MCF 10A (cell line): ENCODE results near the gene LTB4R. TPM values are rescaled to one million over a fixed set of nuclear protein-coding genes. Genes with fewer than 3 reads are reported as not detected.

Source experiments
- BruUV-seq: library from RNA; stranded (reverse); fragments of 400-500 nt; replicated peaks from 2 replicates; lab custom pipeline; 2021; lab: Mats Ljungman, UMichigan
- CTCF ChIA-PET: fragments of 300-600 bp; sonication (Branson Sonifier 250); formaldehyde crosslinking; extraction: SDS; loops from one replicate; lab custom pipeline; 2021; ENCODE audit warnings: antibody characterized with exemption, inconsistent platforms; lab: Yijun Ruan, JAX
- POLR2A ChIA-PET: fragments of 300-600, 350-650 bp; sonication (Branson Sonifier 250); formaldehyde crosslinking; extraction: SDS; loops from one replicate; lab custom pipeline; 2020; ENCODE audit warnings: antibody characterized with exemption, inconsistent platforms; lab: Yijun Ruan, JAX
- DNase-seq: peaks from one replicate; pipeline ENCODE4 v3.0.0-alpha.2; 2018; ENCODE audit not compliant: unreplicated experiment
- H3K27ac Mint-ChIP-seq: one replicate; pipeline ENCODE4 v1.8.0; 2022; ENCODE audit warnings: mild to moderate bottlenecking, low read depth, mixed read lengths; ENCODE audit not compliant: unreplicated experiment
- H3K27me3 Mint-ChIP-seq: one replicate; pipeline ENCODE4 v1.8.0; 2022; ENCODE audit warnings: mixed read lengths; ENCODE audit not compliant: insufficient read depth, unreplicated experiment
- H3K36me3 Mint-ChIP-seq: one replicate; pipeline ENCODE4 v1.8.0; 2022; ENCODE audit warnings: mild to moderate bottlenecking, moderate library complexity, mixed read lengths; ENCODE audit not compliant: insufficient read depth, unreplicated experiment
- H3K4me1 Mint-ChIP-seq: one replicate; pipeline ENCODE4 v1.8.0; 2022; ENCODE audit warnings: mixed read lengths; ENCODE audit not compliant: insufficient read depth, unreplicated experiment
- H3K4me3 Mint-ChIP-seq: one replicate; pipeline ENCODE4 v1.8.0; 2022; ENCODE audit warnings: mild to moderate bottlenecking, moderate library complexity, mixed read lengths; ENCODE audit not compliant: unreplicated experiment
- H3K9me3 Mint-ChIP-seq: one replicate; pipeline ENCODE4 v1.8.0; 2022; ENCODE audit warnings: mixed read lengths; ENCODE audit not compliant: unreplicated experiment
- CTCF ChIP-seq: fragments of 200-600 bp; IDR thresholded peaks from one replicate; pipeline ENCODE4 v1.8.0; 2022; ENCODE audit warnings: antibody characterized with exemption, mild to moderate bottlenecking; ENCODE audit not compliant: unreplicated experiment
- intact Hi-C: fragments of 100-400 bp; cut with micrococcal nuclease; formaldehyde crosslinking; loops from 2 replicates; pipeline ENCODE4 v1.14.1; 2022
- total RNA-seq: library from RNA; stranded (reverse); gene quantifications from 2 replicates; pipeline ENCODE4 v1.2.3, GENCODE V29; 2022

LTB4R gene
- total RNA-seq, 1 experiment from 2014 or later, result 15.8 TPM

- ChIA-PET CTCF (interaction anchor here (0.6 to 1.8 kb wide), 6 partner anchors 10 to 187 kb away, joined by 3 to 8 read pairs (median 4); no protein-coding TSS in a partner anchor), POLR2A (interaction anchor here (0.6 to 1.4 kb wide), 3 partner anchors 69 to 210 kb away, joined by 3 read pairs; partner anchors contain the start of genes CBLN3, KHNYN and PSME2)
- Mint-ChIP-seq H3K4me3 (no peak overlapping the region), H3K27me3 (no peaks in the 10 kb centered on the region), H3K36me3 (no peaks in the 10 kb centered on the region), H3K9me3 (no peaks in the 10 kb centered on the region), H3K4me1 (peaks cover 18% of the 10 kb centered on the region), H3K27ac (no peak overlapping the region)
- no TSS peak for BruUV-seq
- intact Hi-C loops, result no loop called here
- TF ChIP-seq CTCF, result no peak
- DNase-seq, result no peak
Observed at GRCh38 chr14:24356208-24356607, 44.9 kb downstream of the LTB4R start.

GRCh38 chr14:24360281-24360680 lies 49.0 kb downstream of the LTB4R start:
- no TSS peak for BruUV-seq
- intact Hi-C loops, result no loop called here
- CTCF ChIA-PET, result interaction anchor here (0.7 to 4.0 kb wide), 4 partner anchors 11 to 71 kb away, joined by 3 to 31 read pairs (median 4); partner anchors contain the start of gene KHNYN
- H3K4me3 Mint-ChIP-seq, result no peak overlapping the region
- no peak overlapping the region for H3K27ac Mint-ChIP-seq
- peaks cover 6% of the 10 kb centered on the region for H3K4me1 Mint-ChIP-seq
- no peak for TF ChIP-seq CTCF
- no peak for DNase-seq
- H3K27me3 Mint-ChIP-seq, result no peaks in the 10 kb centered on the region
- H3K9me3 Mint-ChIP-seq, result no peaks in the 10 kb centered on the region
- POLR2A ChIA-PET, result interaction anchor here (0.6 to 1.0 kb wide), 2 partner anchors 67 to 71 kb away, joined by 3 to 4 read pairs; no protein-coding TSS in a partner anchor
- H3K36me3 Mint-ChIP-seq, result no peaks in the 10 kb centered on the region

GRCh38 chr14:24361326-24361725 lies 50.0 kb downstream of the LTB4R start:
- Mint-ChIP-seq H3K4me1 (peaks cover 14% of the 10 kb centered on the region), H3K36me3 (no peaks in the 10 kb centered on the region), H3K9me3 (no peaks in the 10 kb centered on the region), H3K27me3 (no peaks in the 10 kb centered on the region), H3K4me3 (no peak overlapping the region), H3K27ac (no peak overlapping the region)
- POLR2A ChIA-PET, result interaction anchor here (1.0 to 1.5 kb wide), 6 partner anchors 9 to 81 kb away, joined by 3 to 7 read pairs (median 3); partner anchors contain the start of gene SDR39U1
- TF ChIP-seq CTCF, result no peak
- no TSS peak for BruUV-seq
- no peak for DNase-seq
- intact Hi-C loops, result no loop called here
- CTCF ChIA-PET, result interaction anchor here (0.6 to 4.0 kb wide), 8 partner anchors 9 to 209 kb away, joined by 3 to 31 read pairs (median 12); partner anchors contain the start of genes ADCY4, CIDEB and KHNYN

- intact Hi-C loops, result no loop called here
- ChIA-PET POLR2A (interaction anchor here (0.7 to 1.5 kb wide), 6 partner anchors 11 to 80 kb away, joined by 3 to 7 read pairs (median 3); partner anchors contain the start of genes DHRS1, NOP9 and SDR39U1), CTCF (interaction anchor here (0.5 to 4.0 kb wide), 10 partner anchors 9 to 1764 kb away, joined by 3 to 31 read pairs (median 10); partner anchors contain the start of genes ADCY4, CIDEB and KHNYN)
- peaks cover 7% of the 10 kb centered on the region for H3K36me3 Mint-ChIP-seq
- H3K9me3 Mint-ChIP-seq, result no peaks in the 10 kb centered on the region
- H3K4me1 Mint-ChIP-seq, result peaks cover 22% of the 10 kb centered on the region
- no TSS peak for BruUV-seq
- H3K27ac Mint-ChIP-seq, result no peak overlapping the region
- H3K4me3 Mint-ChIP-seq, result no peak overlapping the region
- no peak for TF ChIP-seq CTCF
- no peaks in the 10 kb centered on the region for H3K27me3 Mint-ChIP-seq
- no peak for DNase-seq
Observed at GRCh38 chr14:24362241-24362960, 51.1 kb downstream of the LTB4R start.
